Measurements from ENCODE around the gene ABCC1.

Gene ABCC1

GRCh38 chr16:16105646-16106045, 156.2 kb downstream of the ABCC1 start:
- Histone ChIP-seq H3K4me1 (ENCODE audit: insufficient read depth, low read length, poor library complexity, severe bottlenecking) (no peaks in the 10 kb centered on the region), H3K4me3 (ENCODE audit: low read length, poor library complexity, severe bottlenecking) (no peak overlapping the region), H3K4me2 (ENCODE audit: low read depth, low read length, poor library complexity, severe bottlenecking) (no peak overlapping the region), H4K20me1 (ENCODE audit: insufficient read depth, low read length, poor library complexity, severe bottlenecking) (no peaks in the 10 kb centered on the region), H3K79me2 (ENCODE audit: insufficient read depth, low read length) (no peaks in the 10 kb centered on the region), H3K9me3 (ENCODE audit: insufficient read depth, low read depth, low read length) (no peaks in the 10 kb centered on the region), H3K9me2 (replicated peaks; ENCODE audit: low read depth, low read length) (no peaks in the 10 kb centered on the region), H3K9ac (ENCODE audit: low read depth, low read length, poor library complexity, severe bottlenecking) (no peak overlapping the region), H2AFZ (ENCODE audit: low read length) (no peak overlapping the region), H3F3A (ENCODE audit: low read depth) (no peaks in the 10 kb centered on the region), H3K36me3 (ENCODE audit: insufficient read depth, low read length) (peaks cover 46% of the 10 kb centered on the region; the same call in 1 of the 2 replicates), H3K27me3 (ENCODE audit: insufficient read depth, low read length, poor library complexity, severe bottlenecking) (no peaks in the 10 kb centered on the region)
- no peak for TF ChIP-seq EZH2phosphoT487 (IDR thresholded peaks at IDR 0.05; ENCODE audit: borderline replicate concordance)
- TF ChIP-seq CTCF (conservative IDR thresholded peaks at IDR 0.05; ENCODE audit: low read length), result no peak

- no peaks in the 10 kb centered on the region for H3K9me2 ChIP-seq (replicated peaks; ENCODE audit: low read depth, low read length)
- TF ChIP-seq CTCF (conservative IDR thresholded peaks at IDR 0.05; ENCODE audit: low read length) (no peak), EZH2phosphoT487 (IDR thresholded peaks at IDR 0.05; ENCODE audit: borderline replicate concordance) (no peak)
- no peaks in the 10 kb centered on the region for H3F3A ChIP-seq (ENCODE audit: low read depth)
- no peak overlapping the region for H3K4me3 ChIP-seq (ENCODE audit: low read length, poor library complexity, severe bottlenecking)
- H3K27me3 ChIP-seq (ENCODE audit: insufficient read depth, low read length, poor library complexity, severe bottlenecking), result no peaks in the 10 kb centered on the region
- no peaks in the 10 kb centered on the region for H4K20me1 ChIP-seq (ENCODE audit: insufficient read depth, low read length, poor library complexity, severe bottlenecking)
- no peak overlapping the region for H3K9ac ChIP-seq (ENCODE audit: low read depth, low read length, poor library complexity, severe bottlenecking)
- no peak overlapping the region for H2AFZ ChIP-seq (ENCODE audit: low read length)
- H3K4me1 ChIP-seq (ENCODE audit: insufficient read depth, low read length, poor library complexity, severe bottlenecking), result no peaks in the 10 kb centered on the region
- no peaks in the 10 kb centered on the region for H3K9me3 ChIP-seq (ENCODE audit: insufficient read depth, low read depth, low read length)
- H3K79me2 ChIP-seq (ENCODE audit: insufficient read depth, low read length), result no peaks in the 10 kb centered on the region
- no peak overlapping the region for H3K4me2 ChIP-seq (ENCODE audit: low read depth, low read length, poor library complexity, severe bottlenecking)
- peaks cover 50% of the 10 kb centered on the region; the same call in 1 of the 2 replicates for H3K36me3 ChIP-seq (ENCODE audit: insufficient read depth, low read length)
Measured at GRCh38 chr16:16106466-16106865, 157.1 kb downstream of the ABCC1 start.

- TF ChIP-seq CTCF (conservative IDR thresholded peaks at IDR 0.05; ENCODE audit: low read length) (no peak), EZH2phosphoT487 (IDR thresholded peaks at IDR 0.05; ENCODE audit: borderline replicate concordance) (no peak)
- no peaks in the 10 kb centered on the region for H3K4me1 ChIP-seq (ENCODE audit: insufficient read depth, low read length, poor library complexity, severe bottlenecking)
- peaks cover 51% of the 10 kb centered on the region; the same call in 1 of the 2 replicates for H3K36me3 ChIP-seq (ENCODE audit: insufficient read depth, low read length)
Measured at GRCh38 chr16:16107839-16108238, 158.4 kb downstream of the ABCC1 start.

More at GRCh38 chr16:16107839-16108238, 158.4 kb downstream of the ABCC1 start:
- no peaks in the 10 kb centered on the region for H3K27me3 ChIP-seq (ENCODE audit: insufficient read depth, low read length, poor library complexity, severe bottlenecking)
- H3K79me2 ChIP-seq (ENCODE audit: insufficient read depth, low read length), result no peaks in the 10 kb centered on the region
- H3F3A ChIP-seq (ENCODE audit: low read depth), result no peaks in the 10 kb centered on the region
- no peaks in the 10 kb centered on the region for H3K9me2 ChIP-seq (replicated peaks; ENCODE audit: low read depth, low read length)
- H3K9me3 ChIP-seq (ENCODE audit: insufficient read depth, low read depth, low read length), result no peaks in the 10 kb centered on the region
- no peaks in the 10 kb centered on the region for H4K20me1 ChIP-seq (ENCODE audit: insufficient read depth, low read length, poor library complexity, severe bottlenecking)
- H3K4me3 ChIP-seq (ENCODE audit: low read length, poor library complexity, severe bottlenecking), result no peak overlapping the region
- H3K9ac ChIP-seq (ENCODE audit: low read depth, low read length, poor library complexity, severe bottlenecking), result no peak overlapping the region
- no peak overlapping the region for H2AFZ ChIP-seq (ENCODE audit: low read length)
- H3K4me2 ChIP-seq (ENCODE audit: low read depth, low read length, poor library complexity, severe bottlenecking), result no peak overlapping the region

Measured in Loucy (cell line).